GM12872 (cell line): ENCODE data around the gene NSF.

ENCODE experiments used
- CTCF ChIP-seq: IDR thresholded peaks from 3 replicates; pipeline ENCODE4 v1.5.1; 2011; ENCODE audit warnings: low read depth, mild to moderate bottlenecking, low read length, moderate library complexity; ENCODE audit not compliant: insufficient read depth

Gene NSF

GRCh38 chr17:46763416-46763815, 172.9 kb downstream of the NSF start:
- TF ChIP-seq CTCF: no peak

- no peak for TF ChIP-seq CTCF
Measured at GRCh38 chr17:46764000-46764708, 173.7 kb downstream of the NSF start.

GRCh38 chr17:46764709-46765401, 174.4 kb downstream of the NSF start:
- no peak for TF ChIP-seq CTCF

- TF ChIP-seq CTCF: no peak
Measured at GRCh38 chr17:46765453-46765852, 175.0 kb downstream of the NSF start.

- TF ChIP-seq CTCF: no peak
Measured at GRCh38 chr17:46766493-46767491, 176.3 kb downstream of the NSF start.

- TF ChIP-seq CTCF: no peak
Measured at GRCh38 chr17:46768540-46768870, 178.0 kb downstream of the NSF start.
